Testis (tissue), 3 donors: ENCODE data around the gene RASAL2. TPM values are rescaled to one million over a fixed set of nuclear protein-coding genes. Genes with fewer than 3 reads are reported as not detected.

Source experiments
- DNase-seq: peaks from one replicate; pipeline ENCODE4 v3.0.0-alpha.2; 2019
- H3K27ac ChIP-seq, 2 donors: fragments of 200-600 bp; sonication (generic); one replicate each; pipeline ENCODE4 v1.5.1; 2019
- H3K27me3 ChIP-seq: fragments of 200-600 bp; sonication (generic); one replicate; pipeline ENCODE4 v1.5.1; 2019
- H3K36me3 ChIP-seq: fragments of 200-600 bp; sonication (generic); one replicate; pipeline ENCODE4 v1.5.1; 2017; ENCODE audit warnings: low read depth; ENCODE audit errors: missing control alignments
- H3K4me1 ChIP-seq: fragments of 200-600 bp; sonication (generic); one replicate; pipeline ENCODE4 v1.5.1; 2019
- H3K4me3 ChIP-seq, 2 donors: fragments of 200-600 bp; sonication (generic); one replicate each; pipeline ENCODE4 v1.5.1; 2017 to 2019
- H3K9me3 ChIP-seq: fragments of 200-600 bp; sonication (generic); one replicate; pipeline ENCODE4 v1.5.1; 2017
- POLR2A ChIP-seq: fragments of 450-650 bp; IDR thresholded peaks from one replicate; pipeline ENCODE4 v1.6.1; 2017; ENCODE audit warnings: antibody characterized with exemption, mild to moderate bottlenecking, moderate library complexity
- WGBS, 2 donors: methylation state at CpG; one replicate each; pipeline ENCODE4 v1.1.5; 2018; 5-methylcytosine and 5-hydroxymethylcytosine counted together
- intact Hi-C: fragments of 100-400 bp; cut with DNase I; formaldehyde crosslinking; loops from one replicate; pipeline ENCODE4 v1.15.1; 2023; ENCODE audit warnings: low total_unique reads
- polyA plus RNA-seq: library from polyadenylated mRNA; stranded (reverse); fragments of 350-450 nt; fragmentation: Illumina TruSeq; extraction: RNeasy Lipid Tissue Mini Kit (QIAGEN cat#74804); gene quantifications from one replicate; pipeline ENCODE4 v1.2.3, GENCODE V29; 2014; ENCODE audit warnings: low read depth, low replicate concordance; ENCODE audit not compliant: insufficient read depth
- total RNA-seq, 2 donors: library from RNA; depleted of rRNA; stranded (reverse); fragments of >200 nt; gene quantifications; one replicate each; pipeline ENCODE4 v1.2.3, GENCODE V29; 2016
- TF ChIP-seq, protein P1 (sequence below), 3 experiments: fragments of 450-650 bp in 2 of 3; fragments of 200-600 bp in 1 of 3; sonication (generic) in 1 of 3; IDR thresholded peaks; one replicate each; pipeline ENCODE4 v1.5.1; 2016 to 2019; ENCODE audit warnings: antibody characterized with exemption in 3 of 3, mild to moderate bottlenecking in 2 of 3, moderate library complexity in 1 of 3

RASAL2 gene
- total and polyA plus RNA-seq, 3 donors from 2014 or later, result 25.9 to 41.7 (median 39.6) TPM

DNA sequence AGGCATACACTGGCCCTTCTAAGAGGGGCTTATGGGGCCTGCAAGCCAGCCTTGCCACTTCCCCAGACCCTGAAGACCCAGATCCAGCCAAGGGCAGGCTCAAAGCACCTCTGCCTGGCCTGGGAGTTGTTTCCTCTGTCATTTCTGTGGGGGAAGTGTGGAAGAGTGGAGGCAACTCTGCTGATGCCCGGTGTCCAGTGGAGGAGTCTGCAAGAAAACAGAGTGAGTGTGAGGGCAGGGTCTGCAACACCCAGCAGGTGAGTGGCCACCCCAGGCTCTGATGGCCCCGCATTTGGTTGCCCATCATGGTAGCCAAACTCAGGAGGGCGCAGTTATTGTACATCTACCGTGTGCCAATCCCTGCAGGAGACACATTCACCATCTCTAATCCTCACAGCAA, 394.5 kb downstream of the RASAL2 start:
- TF ChIP-seq, protein P1, sequence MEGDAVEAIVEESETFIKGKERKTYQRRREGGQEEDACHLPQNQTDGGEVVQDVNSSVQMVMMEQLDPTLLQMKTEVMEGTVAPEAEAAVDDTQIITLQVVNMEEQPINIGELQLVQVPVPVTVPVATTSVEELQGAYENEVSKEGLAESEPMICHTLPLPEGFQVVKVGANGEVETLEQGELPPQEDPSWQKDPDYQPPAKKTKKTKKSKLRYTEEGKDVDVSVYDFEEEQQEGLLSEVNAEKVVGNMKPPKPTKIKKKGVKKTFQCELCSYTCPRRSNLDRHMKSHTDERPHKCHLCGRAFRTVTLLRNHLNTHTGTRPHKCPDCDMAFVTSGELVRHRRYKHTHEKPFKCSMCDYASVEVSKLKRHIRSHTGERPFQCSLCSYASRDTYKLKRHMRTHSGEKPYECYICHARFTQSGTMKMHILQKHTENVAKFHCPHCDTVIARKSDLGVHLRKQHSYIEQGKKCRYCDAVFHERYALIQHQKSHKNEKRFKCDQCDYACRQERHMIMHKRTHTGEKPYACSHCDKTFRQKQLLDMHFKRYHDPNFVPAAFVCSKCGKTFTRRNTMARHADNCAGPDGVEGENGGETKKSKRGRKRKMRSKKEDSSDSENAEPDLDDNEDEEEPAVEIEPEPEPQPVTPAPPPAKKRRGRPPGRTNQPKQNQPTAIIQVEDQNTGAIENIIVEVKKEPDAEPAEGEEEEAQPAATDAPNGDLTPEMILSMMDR (IDR thresholded peaks at IDR 0.05), result no peak
- TF ChIP-seq POLR2A, result no peak
- Histone ChIP-seq H3K9me3 (no peaks in the 10 kb centered on the region), H3K4me1 (no peaks in the 10 kb centered on the region), H3K36me3 (no peaks in the 10 kb centered on the region), H3K4me3 (no peak overlapping the region), H3K27me3 (no peaks in the 10 kb centered on the region), H3K27ac (no peak overlapping the region)
- DNase-seq, result no peak
- intact Hi-C loops, result no loop called here
- WGBS, 2 donors, result 86 to 92% methylated on average over 4 of the region's 4 CpGs

DNA sequence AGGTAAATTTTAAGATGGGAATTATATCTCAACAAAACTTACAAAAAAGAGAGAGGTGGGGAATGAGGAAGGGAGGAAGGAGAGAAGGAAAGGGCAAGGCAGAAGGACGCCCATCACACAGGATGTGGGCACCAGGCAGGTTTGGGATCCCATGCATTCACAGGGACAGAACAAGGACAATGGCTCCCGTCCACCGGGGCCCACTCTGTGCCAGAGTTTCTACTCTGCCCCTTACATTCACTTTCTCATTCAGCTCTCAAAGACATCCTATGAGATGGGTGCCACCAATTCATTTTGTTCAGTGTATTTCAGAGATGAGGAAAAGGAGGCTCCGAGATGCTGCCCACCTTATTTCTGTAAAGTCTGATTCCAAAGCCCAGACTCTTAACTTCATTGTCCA, 395.5 kb downstream of the RASAL2 start:
- Histone ChIP-seq H3K27ac (no peak overlapping the region), H3K36me3 (no peaks in the 10 kb centered on the region), H3K9me3 (no peaks in the 10 kb centered on the region), H3K4me1 (no peaks in the 10 kb centered on the region), H3K4me3 (no peak overlapping the region), H3K27me3 (no peaks in the 10 kb centered on the region)
- TF ChIP-seq, protein P1 (IDR thresholded peaks at IDR 0.05), result no peak
- TF ChIP-seq POLR2A, result no peak
- intact Hi-C loops, result no loop called here
- DNase-seq, result no peak
- WGBS, 2 donors, result 86 to 88% methylated on average over 4 of the region's 4 CpGs

DNA sequence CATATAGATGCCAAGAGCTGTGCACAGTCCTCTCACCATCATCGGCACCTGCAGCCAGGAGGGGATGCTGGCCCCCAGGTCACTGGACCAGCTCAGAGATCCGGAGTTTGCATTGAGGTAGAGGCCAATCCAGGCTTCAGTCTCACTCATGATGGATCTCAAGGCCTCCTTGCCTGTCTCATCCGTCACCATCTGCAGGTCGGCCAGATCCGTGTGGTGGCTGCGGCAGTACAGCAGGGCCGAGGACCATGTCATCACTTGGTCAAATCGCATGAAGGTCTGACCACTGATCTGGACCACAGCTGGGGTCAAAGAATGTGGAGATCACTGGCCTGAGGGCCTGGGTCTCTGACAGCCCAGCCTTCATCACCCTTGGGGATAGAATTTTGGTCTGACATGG, 396.2 kb downstream of the RASAL2 start:
- no peaks in the 10 kb centered on the region for H3K9me3 ChIP-seq
- no peaks in the 10 kb centered on the region for H3K36me3 ChIP-seq
- TF ChIP-seq POLR2A, result no peak
- TF ChIP-seq, protein P1 (IDR thresholded peaks at IDR 0.05), result no peak
- H3K27ac ChIP-seq, result no peak overlapping the region
- DNase-seq, result no peak
- no peaks in the 10 kb centered on the region for H3K27me3 ChIP-seq
- H3K4me1 ChIP-seq, result no peaks in the 10 kb centered on the region
- 98 to 100% methylated on average over 1 to 8 of the region's 8 CpGs for WGBS, 2 donors
- H3K4me3 ChIP-seq, result no peak overlapping the region
- intact Hi-C loops, result no loop called here

DNA sequence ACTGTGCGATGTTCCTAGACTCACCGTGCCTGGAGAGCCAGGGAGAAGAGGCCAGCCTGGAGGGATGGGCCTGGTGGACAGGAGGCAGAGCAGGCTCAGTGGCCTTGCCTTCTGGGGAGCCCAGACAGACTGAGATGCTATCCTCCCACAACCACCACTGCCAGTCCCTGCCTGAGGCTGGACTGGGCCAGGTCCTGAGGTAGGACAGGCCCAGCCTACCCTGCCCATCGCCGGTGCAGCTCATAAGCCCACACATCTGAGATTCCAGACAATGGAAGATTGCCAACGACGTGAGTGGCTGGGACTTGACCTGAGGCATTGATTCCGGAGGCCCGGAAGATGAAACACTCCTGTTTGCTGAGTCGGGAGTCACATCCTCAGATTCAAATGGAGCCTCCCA, 397.1 kb downstream of the RASAL2 start:
- no peaks in the 10 kb centered on the region for H3K36me3 ChIP-seq
- no peaks in the 10 kb centered on the region for H3K27me3 ChIP-seq
- DNase-seq, result no peak
- no peak overlapping the region for H3K27ac ChIP-seq
- no peak overlapping the region for H3K4me3 ChIP-seq
- intact Hi-C loops, result no loop called here
- no peaks in the 10 kb centered on the region for H3K4me1 ChIP-seq
- H3K9me3 ChIP-seq, result no peaks in the 10 kb centered on the region
- no peak for TF ChIP-seq POLR2A
- TF ChIP-seq, protein P1 (IDR thresholded peaks at IDR 0.05), result no peak
- WGBS, 2 donors, result 79 to 93% methylated on average over 6 to 9 of the region's 9 CpGs

DNA sequence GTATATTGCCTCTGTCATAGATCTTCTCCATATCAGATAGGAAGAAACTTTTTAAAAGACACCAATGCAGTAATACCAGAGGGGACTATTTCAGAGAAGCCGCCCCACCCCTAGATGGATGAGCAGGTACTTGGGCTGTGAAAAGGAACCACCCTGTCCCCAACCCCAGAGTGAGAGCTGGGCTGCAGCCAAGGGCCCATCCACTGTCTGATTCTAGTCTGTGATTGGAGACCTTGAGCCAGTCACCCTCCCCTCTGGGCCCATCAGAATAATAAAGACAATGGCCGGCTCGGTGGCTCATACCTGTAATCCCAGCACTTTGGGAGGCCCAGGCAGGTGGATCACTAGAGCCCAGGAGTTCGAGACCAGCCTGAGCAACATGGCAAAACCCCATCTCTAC, 397.8 kb downstream of the RASAL2 start:
- WGBS, 2 donors, result 90 to 95% methylated on average over 4 of the region's 4 CpGs
- Histone ChIP-seq H3K36me3 (no peaks in the 10 kb centered on the region), H3K27me3 (no peaks in the 10 kb centered on the region), H3K4me3 (no peak overlapping the region), H3K4me1 (no peaks in the 10 kb centered on the region), H3K9me3 (no peaks in the 10 kb centered on the region), H3K27ac (no peak overlapping the region)
- intact Hi-C loops, result no loop called here
- no peak for DNase-seq
- no peak for TF ChIP-seq POLR2A
- TF ChIP-seq, protein P1 (IDR thresholded peaks at IDR 0.05), result no peak
